Mesenchymal stem cell (in vitro differentiated cells and primary cell): Measurements from ENCODE around the gene FRAS1.

Experiments used
- DNase-seq: peaks from one replicate; pipeline ENCODE4 v3.0.0-alpha.2; 2013
- H2AFZ ChIP-seq: one replicate; pipeline ENCODE4 v1.6.1; 2013; ENCODE audit warnings: low read depth, mild to moderate bottlenecking, control low read depth, inconsistent platforms, low read length, moderate library complexity
- H2AK5ac ChIP-seq: 2 replicates; pipeline ENCODE4 v1.6.1; 2013; ENCODE audit warnings: low read length, moderate library complexity, mild to moderate bottlenecking, inconsistent platforms; ENCODE audit not compliant: severe bottlenecking
- H2BK120ac ChIP-seq: one replicate; pipeline ENCODE4 v1.6.1; 2013; ENCODE audit warnings: low read depth, mild to moderate bottlenecking, inconsistent platforms, low read length, moderate library complexity
- H2BK12ac ChIP-seq, 2 experiments: one replicate each; pipeline ENCODE4 v1.6.1; 2013; ENCODE audit warnings: inconsistent platforms in 2 of 2, low read length in 2 of 2, mild to moderate bottlenecking in 2 of 2, moderate library complexity in 2 of 2, control low read depth in 1 of 2
- H2BK15ac ChIP-seq: one replicate; pipeline ENCODE4 v1.6.1; 2013; ENCODE audit warnings: mild to moderate bottlenecking, low read depth, inconsistent platforms; ENCODE audit not compliant: poor library complexity, severe bottlenecking
- H2BK5ac ChIP-seq: 2 replicates; pipeline ENCODE4 v1.6.1; 2013; ENCODE audit warnings: low read depth, mild to moderate bottlenecking, low read length, control low read depth, inconsistent platforms; ENCODE audit not compliant: poor library complexity, severe bottlenecking
- H3K14ac ChIP-seq, 2 experiments: one replicate each; pipeline ENCODE4 v1.6.1; 2013; ENCODE audit warnings: inconsistent platforms in 2 of 2, low read length in 2 of 2, control low read depth in 1 of 2, mild to moderate bottlenecking in 1 of 2, moderate library complexity in 1 of 2
- H3K18ac ChIP-seq, 2 experiments: one replicate each; pipeline ENCODE4 v1.6.1; 2013; ENCODE audit warnings: inconsistent platforms in 2 of 2, low read length in 2 of 2, control low read depth in 1 of 2, low read depth in 1 of 2, mild to moderate bottlenecking in 1 of 2
- H3K23ac ChIP-seq, 2 experiments: one replicate each; pipeline ENCODE4 v1.6.1; 2013; ENCODE audit warnings: inconsistent platforms in 2 of 2, low read length in 2 of 2, mild to moderate bottlenecking in 2 of 2, moderate library complexity in 2 of 2, control low read depth in 1 of 2
- H3K27ac ChIP-seq: 2 replicates; pipeline ENCODE4 v1.5.1; 2013; ENCODE audit warnings: mild to moderate bottlenecking, moderate library complexity, low read length, control low read depth, inconsistent platforms; ENCODE audit not compliant: poor library complexity, severe bottlenecking
- H3K27me3 ChIP-seq, 2 experiments: 2 replicates each; pipeline versions ENCODE4 v1.6.1 to v1.7.0; 2013; ENCODE audit warnings: low read length in 2 of 2, mild to moderate bottlenecking in 2 of 2, moderate library complexity in 2 of 2, control low read depth in 1 of 2, inconsistent platforms in 1 of 2; ENCODE audit not compliant: control insufficient read depth in 1 of 2, insufficient read depth in 1 of 2
- H3K36me3 ChIP-seq, 2 experiments: 2 replicates each; pipeline versions ENCODE4 v1.6.1 to v1.7.0; 2013; ENCODE audit warnings: low read length in 2 of 2, control low read depth in 1 of 2, inconsistent platforms in 1 of 2, low read depth in 1 of 2, mild to moderate bottlenecking in 1 of 2; ENCODE audit not compliant: insufficient read depth in 2 of 2, control insufficient read depth in 1 of 2
- H3K4ac ChIP-seq, 2 experiments: one replicate each; pipeline ENCODE4 v1.6.1; 2013; ENCODE audit warnings: inconsistent platforms in 2 of 2, low read length in 2 of 2, mild to moderate bottlenecking in 2 of 2, moderate library complexity in 2 of 2, control low read depth in 1 of 2, low read depth in 1 of 2
- H3K4me1 ChIP-seq: 2 replicates; pipeline ENCODE4 v1.6.1; 2013; ENCODE audit warnings: low read depth, low read length, control low read depth; ENCODE audit not compliant: control insufficient read depth, insufficient read depth
- H3K4me2 ChIP-seq: 2 replicates; pipeline ENCODE4 v1.6.1; 2013; ENCODE audit warnings: low read length, mild to moderate bottlenecking, inconsistent platforms; ENCODE audit not compliant: poor library complexity, severe bottlenecking
- H3K4me3 ChIP-seq, 2 experiments: 2 replicates each; pipeline versions ENCODE4 v1.5.1 to v1.7.0; 2013; ENCODE audit warnings: low read length in 2 of 2, mild to moderate bottlenecking in 2 of 2, control low read depth in 1 of 2, low read depth in 1 of 2; ENCODE audit not compliant: insufficient read depth in 1 of 2
- H3K79me1 ChIP-seq: replicated peaks from 2 replicates; pipeline ENCODE4 v1.6.1; 2013; ENCODE audit warnings: mild to moderate bottlenecking, control low read depth, low read length, inconsistent platforms; ENCODE audit not compliant: poor library complexity, severe bottlenecking
- H3K9ac ChIP-seq: 2 replicates; pipeline ENCODE4 v1.7.0; 2013; ENCODE audit warnings: mild to moderate bottlenecking, low read length, moderate library complexity
- H3K9me3 ChIP-seq: 2 replicates; pipeline ENCODE4 v1.7.0; 2013; ENCODE audit warnings: mild to moderate bottlenecking, low read length; ENCODE audit not compliant: control insufficient read depth
- H4K8ac ChIP-seq: one replicate; pipeline ENCODE4 v1.6.1; 2013; ENCODE audit warnings: inconsistent platforms, mild to moderate bottlenecking, low read length, moderate library complexity
- H4K91ac ChIP-seq: one replicate; pipeline ENCODE4 v1.6.1; 2013; ENCODE audit warnings: mild to moderate bottlenecking, low read length, inconsistent platforms
- WGBS: methylation state at CpG from one replicate; pipeline ENCODE4 v1.1.7; 2013; ENCODE audit warnings: mixed read lengths; 5-methylcytosine and 5-hydroxymethylcytosine counted together

FRAS1 gene

DNA sequence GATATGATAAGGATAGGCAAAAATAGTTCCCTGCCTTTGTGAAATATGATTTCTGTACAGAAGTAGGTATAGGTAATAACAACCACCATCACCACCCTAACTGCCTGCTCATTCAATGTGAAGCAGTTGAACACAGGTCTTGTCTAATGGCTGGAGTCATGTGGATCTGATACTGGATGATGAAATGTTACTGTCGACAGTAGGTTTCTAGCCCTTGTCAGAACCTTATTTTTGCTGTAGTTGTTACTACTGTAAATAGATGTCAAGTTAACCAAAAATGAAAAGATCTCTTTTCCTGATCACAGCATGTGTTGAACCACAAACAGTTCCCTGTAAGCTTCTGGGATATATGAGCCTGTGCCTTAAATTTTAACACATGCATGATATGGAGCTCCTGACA is 142.9 kb downstream of the FRAS1 start:
- Histone ChIP-seq H3K79me1 (no peaks in the 10 kb centered on the region), H3K4me1 (no peaks in the 10 kb centered on the region), H3K18ac (no peak overlapping the region), H2AK5ac (no peak overlapping the region), H2BK12ac (no peak overlapping the region), H3K23ac (no peak overlapping the region), H3K27ac (no peak overlapping the region), H3K9ac (no peak overlapping the region), H2BK15ac (no peak overlapping the region), H3K9me3 (no peaks in the 10 kb centered on the region), H4K91ac (no peak overlapping the region), H3K4me3 (no peak overlapping the region), H3K4ac (no peak overlapping the region), H2AFZ (no peak overlapping the region), H3K27me3 (no peaks in the 10 kb centered on the region), H2BK5ac (no peak overlapping the region), H3K14ac (no peak overlapping the region), H3K4me2 (no peak overlapping the region), H4K8ac (no peak overlapping the region), H3K36me3 (no peaks in the 10 kb centered on the region), H2BK120ac (no peak overlapping the region)
- no peak for DNase-seq
- WGBS, result 100% methylated on average over 1 of the region's 1 CpG

DNA sequence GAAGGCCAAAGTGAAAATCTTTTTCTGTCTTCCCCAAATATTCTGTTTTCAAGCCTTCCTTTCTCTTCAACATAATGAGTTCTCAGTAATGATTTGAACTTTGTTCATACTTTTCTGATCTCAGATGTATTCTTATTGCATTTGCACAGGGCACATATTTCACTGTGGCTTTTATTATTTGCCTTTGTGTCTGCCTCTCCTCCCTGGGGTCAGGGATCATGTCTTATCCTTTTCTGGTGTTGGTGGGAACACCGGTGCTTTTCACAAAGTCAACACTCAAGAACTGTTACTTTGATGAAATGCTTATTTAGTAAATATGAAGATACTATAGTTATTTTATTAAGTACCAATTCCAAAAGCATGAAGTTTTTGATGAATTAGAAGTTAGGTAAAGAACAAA is 143.8 kb downstream of the FRAS1 start:
- Histone ChIP-seq H2BK5ac (no peak overlapping the region), H3K4me1 (no peaks in the 10 kb centered on the region), H3K27me3 (no peaks in the 10 kb centered on the region), H3K36me3 (no peaks in the 10 kb centered on the region), H2BK120ac (no peak overlapping the region), H3K9me3 (no peaks in the 10 kb centered on the region), H2BK15ac (no peak overlapping the region), H3K23ac (no peak overlapping the region), H2BK12ac (no peak overlapping the region), H3K79me1 (no peaks in the 10 kb centered on the region), H4K91ac (no peak overlapping the region), H3K18ac (no peak overlapping the region), H3K9ac (no peak overlapping the region), H2AK5ac (no peak overlapping the region), H3K4ac (no peak overlapping the region), H4K8ac (no peak overlapping the region), H3K4me3 (no peak overlapping the region), H2AFZ (no peak overlapping the region), H3K4me2 (no peak overlapping the region), H3K27ac (no peak overlapping the region), H3K14ac (no peak overlapping the region)
- WGBS, result 50% methylated on average over 1 of the region's 1 CpG
- no peak for DNase-seq

GRCh38 chr4:78204176-78204575 is 147.1 kb downstream of the FRAS1 start:
- Histone ChIP-seq H2AK5ac (no peak overlapping the region), H2BK12ac (no peak overlapping the region), H4K8ac (no peak overlapping the region), H3K79me1 (no peaks in the 10 kb centered on the region), H3K4me3 (no peak overlapping the region), H3K27ac (no peak overlapping the region), H3K18ac (no peak overlapping the region), H2BK120ac (no peak overlapping the region), H3K4ac (no peak overlapping the region), H3K14ac (no peak overlapping the region), H3K36me3 (no peaks in the 10 kb centered on the region), H4K91ac (no peak overlapping the region), H3K23ac (no peak overlapping the region), H2BK5ac (no peak overlapping the region), H2BK15ac (no peak overlapping the region), H2AFZ (no peak overlapping the region), H3K27me3 (no peaks in the 10 kb centered on the region), H3K9me3 (no peaks in the 10 kb centered on the region), H3K4me2 (no peak overlapping the region), H3K9ac (no peak overlapping the region), H3K4me1 (no peaks in the 10 kb centered on the region)
- 100% methylated on average over 1 of the region's 2 CpGs for WGBS
- no peak for DNase-seq

GRCh38 chr4:78205591-78205990 is 148.5 kb downstream of the FRAS1 start:
- H3K4ac ChIP-seq, result no peak overlapping the region
- H2AFZ ChIP-seq, result no peak overlapping the region
- no peak overlapping the region for H3K4me2 ChIP-seq
- H3K18ac ChIP-seq, result no peak overlapping the region
- no peaks in the 10 kb centered on the region for H3K36me3 ChIP-seq
- H3K9me3 ChIP-seq, result no peaks in the 10 kb centered on the region
- no peak overlapping the region for H2BK120ac ChIP-seq
- no peak overlapping the region for H3K4me3 ChIP-seq
- no peak overlapping the region for H2BK15ac ChIP-seq
- no peaks in the 10 kb centered on the region for H3K27me3 ChIP-seq
- H3K9ac ChIP-seq, result no peak overlapping the region
- H4K91ac ChIP-seq, result no peak overlapping the region
- H3K79me1 ChIP-seq, result no peaks in the 10 kb centered on the region
- H3K14ac ChIP-seq, result no peak overlapping the region
- no CpG with 5 or more reads among the region's 2 CpGs for WGBS
- DNase-seq, result no peak
- no peak overlapping the region for H4K8ac ChIP-seq
- H3K27ac ChIP-seq, result no peak overlapping the region
- no peak overlapping the region for H3K23ac ChIP-seq
- no peaks in the 10 kb centered on the region for H3K4me1 ChIP-seq
- H2AK5ac ChIP-seq, result no peak overlapping the region
- no peak overlapping the region for H2BK12ac ChIP-seq
- no peak overlapping the region for H2BK5ac ChIP-seq
